Stimulated activated CD8-positive, alpha-beta memory T cell treated with anti-CD3 and anti-CD28 coated beads, Interleukin-4, amount 100 ng/mL, for 4 hours (primary cell): Measurements from ENCODE around the gene SERAC1.

Experiments
- DNase-seq, 2 donors: peaks; one replicate each; pipeline ENCODE4 v3.0.0-alpha.2; 2020; ENCODE audit warnings: low read depth in 2 of 2, low spot score in 1 of 2

Gene SERAC1

GRCh38 chr6:158060455-158061360, 107.4 kb downstream of the SERAC1 start:
- DNase-seq: no peak
